Breast epithelium (tissue), 4 donors: ENCODE measurements around the gene FEV. TPM values are rescaled to one million over a fixed set of nuclear protein-coding genes. Genes with fewer than 3 reads are reported as not detected.

Experiments used
- DNase-seq, 2 donors: peaks; one replicate each; pipeline ENCODE4 v3.0.0-alpha.2; 2019; ENCODE audit warnings: low spot score in 2 of 2
- H3K27ac ChIP-seq, 2 donors: fragments of 200-600 bp; sonication (generic) in 1 of 2; one replicate each; pipeline ENCODE4 v1.5.1; 2016 to 2019; ENCODE audit warnings: mild to moderate bottlenecking in 1 of 2
- H3K27me3 ChIP-seq, 2 donors: fragments of 200-600 bp; sonication (generic) in 1 of 2; one replicate each; pipeline versions ENCODE4 v1.5.1 to v1.6.0; 2017 to 2019; ENCODE audit warnings: control low read depth in 1 of 2, mild to moderate bottlenecking in 1 of 2
- H3K36me3 ChIP-seq: fragments of 200-600 bp; one replicate; pipeline ENCODE4 v1.5.1; 2019
- H3K4me1 ChIP-seq, 2 donors: fragments of 200-600 bp; sonication (generic); one replicate each; pipeline ENCODE4 v1.5.1; 2016 to 2019; ENCODE audit warnings: control low read depth in 1 of 2
- H3K4me3 ChIP-seq, 3 donors: fragments of 200-600 bp; sonication (generic); 1 replicate in 2 of 3; 2 replicates in 1 of 3; pipeline ENCODE4 v1.5.1; 2016 to 2019; ENCODE audit warnings: mild to moderate bottlenecking in 3 of 3, moderate library complexity in 2 of 3
- H3K9me3 ChIP-seq, 2 donors: fragments of 200-600 bp; sonication (generic) in 1 of 2; one replicate each; pipeline ENCODE4 v1.5.1; 2016 to 2019; ENCODE audit warnings: control low read depth in 1 of 2
- CTCF ChIP-seq, 3 donors: fragments of 450-650 bp; IDR thresholded peaks; one replicate each; pipeline ENCODE4 v1.5.1; 2016 to 2017; ENCODE audit warnings: antibody characterized with exemption in 3 of 3, mild to moderate bottlenecking in 3 of 3, moderate library complexity in 3 of 3
- POLR2A ChIP-seq: fragments of 450-650 bp; IDR thresholded peaks from one replicate; pipeline ENCODE4 v1.6.1; 2016; ENCODE audit warnings: antibody characterized with exemption, mild to moderate bottlenecking, moderate library complexity
- POLR2AphosphoS5 ChIP-seq, 3 donors: sonication (generic); formaldehyde crosslinking; IDR thresholded peaks; one replicate each; pipeline ENCODE4 v1.6.1; 2017; ENCODE audit warnings: antibody characterized with exemption in 3 of 3
- intact Hi-C: fragments of 100-400 bp; cut with DNase I; formaldehyde crosslinking; loops from one replicate; pipeline ENCODE4 v1.15.1; 2023; ENCODE audit warnings: low total_unique reads
- total RNA-seq, 3 donors: library from RNA; depleted of rRNA; stranded (reverse); fragments of >200 nt; gene quantifications; one replicate each; pipeline ENCODE4 v1.1.0, GENCODE V29; 2016

Gene FEV
- total RNA-seq, 3 donors from 2014 or later = not detected

GRCh38 chr2:219022041-219022440 is 37.1 kb upstream of the FEV start:
- Histone ChIP-seq H3K27ac (no peak overlapping the region), H3K4me1 (no peaks in the 10 kb centered on the region), H3K9me3 (no peaks in the 10 kb centered on the region), H3K36me3 (no peaks in the 10 kb centered on the region), H3K4me3 (no peak overlapping the region), H3K27me3 (no peaks in the 10 kb centered on the region)
- intact Hi-C loops = loop anchor here (10.0 kb wide), 1 partner anchor 123 kb away; no protein-coding TSS in a partner anchor
- TF ChIP-seq CTCF (IDR thresholded peaks at IDR 0.05) (no peak), POLR2A (no peak), POLR2AphosphoS5 (IDR thresholded peaks at IDR 0.05) (no peak)
- no peak for DNase-seq

GRCh38 chr2:219021591-219021990 is 36.6 kb upstream of the FEV start:
- no peaks in the 10 kb centered on the region for H3K9me3 ChIP-seq
- intact Hi-C loops = loop anchor here (10.0 kb wide), 1 partner anchor 123 kb away; no protein-coding TSS in a partner anchor
- no peak overlapping the region for H3K4me3 ChIP-seq
- TF ChIP-seq POLR2AphosphoS5 (IDR thresholded peaks at IDR 0.05) (no peak), POLR2A (no peak), CTCF (IDR thresholded peaks at IDR 0.05) (no peak)
- no peaks in the 10 kb centered on the region for H3K27me3 ChIP-seq
- H3K27ac ChIP-seq = no peak overlapping the region
- no peak for DNase-seq
- no peaks in the 10 kb centered on the region for H3K4me1 ChIP-seq
- H3K36me3 ChIP-seq = no peaks in the 10 kb centered on the region

- intact Hi-C loops = loop anchor here (10.0 kb wide), 1 partner anchor 124 kb away; no protein-coding TSS in a partner anchor
- H3K27ac ChIP-seq = no peak overlapping the region
These were observed 35.8 kb upstream of the FEV start for GRCh38 chr2:219020604-219021365.

GRCh38 chr2:219019436-219019835 is 34.5 kb upstream of the FEV start:
- Histone ChIP-seq H3K4me3 (no peak overlapping the region), H3K4me1 (no peaks in the 10 kb centered on the region), H3K27ac (no peak overlapping the region), H3K36me3 (no peaks in the 10 kb centered on the region), H3K27me3 (no peaks in the 10 kb centered on the region), H3K9me3 (no peaks in the 10 kb centered on the region)
- DNase-seq = no peak
- intact Hi-C loops = no loop called here
- no peak for TF ChIP-seq POLR2A
- TF ChIP-seq POLR2AphosphoS5 (IDR thresholded peaks at IDR 0.05) = no peak
- no peak for TF ChIP-seq CTCF (IDR thresholded peaks at IDR 0.05)

More at GRCh38 chr2:219020604-219021365, 35.8 kb upstream of the FEV start:
- Histone ChIP-seq H3K9me3 (no peaks in the 10 kb centered on the region), H3K27me3 (no peaks in the 10 kb centered on the region), H3K36me3 (no peaks in the 10 kb centered on the region), H3K4me1 (no peaks in the 10 kb centered on the region), H3K4me3 (no peak overlapping the region)
- TF ChIP-seq POLR2AphosphoS5 (IDR thresholded peaks at IDR 0.05) (no peak), CTCF (IDR thresholded peaks at IDR 0.05) (no peak), POLR2A (no peak)
- DNase-seq = no peak

- Histone ChIP-seq H3K27ac (no peak overlapping the region), H3K9me3 (no peaks in the 10 kb centered on the region), H3K4me3 (no peak overlapping the region), H3K4me1 (no peaks in the 10 kb centered on the region), H3K36me3 (no peaks in the 10 kb centered on the region), H3K27me3 (peaks cover 0 to 5% of the 10 kb centered on the region in 2 donors)
- TF ChIP-seq POLR2AphosphoS5 (IDR thresholded peaks at IDR 0.05) = no peak
- no peak for TF ChIP-seq POLR2A
- TF ChIP-seq CTCF (IDR thresholded peaks at IDR 0.05) = no peak
- intact Hi-C loops = no loop called here
- no peak for DNase-seq
These were observed 33.7 kb upstream of the FEV start for GRCh38 chr2:219018726-219019125.
